Measurements from ENCODE around the gene LIPA. TPM values are rescaled to one million over a fixed set of nuclear protein-coding genes. Genes with fewer than 3 reads are reported as not detected.
A peak's percentile ranks its signal among the peaks of the same experiment; 100 is the strongest.

Gene LIPA
- total and polyA plus RNA-seq, 9 of the 15 experiments (the other 6 are each of a cell fraction or from before 2014, with no cell fraction given): 0.07 to 0.40 (median 0.15) TPM; not detected in 1

DNA sequence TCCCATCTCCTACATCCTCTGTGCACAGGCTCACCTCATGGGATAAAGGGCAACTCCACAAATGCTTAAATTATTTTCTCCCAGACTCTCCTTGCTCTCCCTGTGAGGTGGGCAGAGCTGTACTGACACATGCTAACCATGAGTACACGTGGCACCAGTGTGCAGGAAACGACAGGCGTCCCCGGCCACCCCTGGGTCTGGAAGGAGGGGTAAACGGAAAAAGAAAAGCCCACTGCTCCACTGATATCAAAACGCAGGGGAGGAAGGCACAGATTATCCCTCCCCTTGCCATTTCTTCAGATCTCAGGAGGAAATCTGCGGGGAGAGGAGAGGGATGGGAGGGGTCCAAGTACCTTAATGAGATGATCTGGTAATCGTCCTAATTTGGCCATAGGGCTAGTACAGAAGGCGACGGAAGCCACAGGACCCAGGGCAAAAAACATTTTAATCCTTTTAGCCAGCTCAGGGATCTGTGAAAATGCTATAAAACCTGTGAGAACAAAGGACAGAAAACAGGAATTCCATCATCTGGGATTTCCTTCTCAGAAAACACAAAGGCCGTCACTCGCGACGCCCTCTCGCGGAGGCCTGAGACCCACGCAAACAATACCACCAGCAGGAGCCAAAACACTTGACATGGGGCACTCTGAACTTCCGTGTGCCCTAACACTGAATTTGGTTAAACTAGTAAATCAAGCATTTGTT lies 26.7 kb downstream of the LIPA start:
- CTCF ChIA-PET (ENCODE audit: low intra/inter-chr PET ratio): no interaction called here
- no peak overlapping the region for H3K27ac ChIP-seq (ENCODE audit: extremely low read depth, low read depth, low read length)
- H3K4me3 ChIP-seq: no peak overlapping the region
- H3K27me3 ChIP-seq (ENCODE audit: control insufficient read depth in 2 of 2, insufficient read depth in 2 of 2, low read length in 2 of 2): peaks cover 0 to 2% of the 10 kb centered on the region in 2 experiments; a peak in 1 of 5 replicates
- TF ChIP-seq EP400 (IDR thresholded peaks at IDR 0.05): no peak
- no peak for TF ChIP-seq ZC3H11A (IDR thresholded peaks at IDR 0.05; ENCODE audit: low read depth, low read length)
- TF ChIP-seq, protein P1, sequence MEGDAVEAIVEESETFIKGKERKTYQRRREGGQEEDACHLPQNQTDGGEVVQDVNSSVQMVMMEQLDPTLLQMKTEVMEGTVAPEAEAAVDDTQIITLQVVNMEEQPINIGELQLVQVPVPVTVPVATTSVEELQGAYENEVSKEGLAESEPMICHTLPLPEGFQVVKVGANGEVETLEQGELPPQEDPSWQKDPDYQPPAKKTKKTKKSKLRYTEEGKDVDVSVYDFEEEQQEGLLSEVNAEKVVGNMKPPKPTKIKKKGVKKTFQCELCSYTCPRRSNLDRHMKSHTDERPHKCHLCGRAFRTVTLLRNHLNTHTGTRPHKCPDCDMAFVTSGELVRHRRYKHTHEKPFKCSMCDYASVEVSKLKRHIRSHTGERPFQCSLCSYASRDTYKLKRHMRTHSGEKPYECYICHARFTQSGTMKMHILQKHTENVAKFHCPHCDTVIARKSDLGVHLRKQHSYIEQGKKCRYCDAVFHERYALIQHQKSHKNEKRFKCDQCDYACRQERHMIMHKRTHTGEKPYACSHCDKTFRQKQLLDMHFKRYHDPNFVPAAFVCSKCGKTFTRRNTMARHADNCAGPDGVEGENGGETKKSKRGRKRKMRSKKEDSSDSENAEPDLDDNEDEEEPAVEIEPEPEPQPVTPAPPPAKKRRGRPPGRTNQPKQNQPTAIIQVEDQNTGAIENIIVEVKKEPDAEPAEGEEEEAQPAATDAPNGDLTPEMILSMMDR (IDR thresholded peaks at IDR 0.05 in 2 of 3, conservative IDR thresholded peaks at IDR 0.05 in 1 of 3; ENCODE audit: insufficient read depth in 2 of 3, low read depth in 1 of 3, low read length in 3 of 3): peak; percentile 29 to 37 (median 32); a peak in 3 of 6 replicates
- TF ChIP-seq FOXP1 (CRISPR knock-in tag; IDR thresholded peaks at IDR 0.05): no peak
- no peak for TF ChIP-seq ZNF778 (CRISPR knock-in tag; IDR thresholded peaks at IDR 0.05)
- no peak for ATAC-seq
- peak in 1 of 4 experiments; percentile 7 for DNase-seq (ENCODE audit: extremely low read depth in 1 of 4, low spot score in 3 of 4)
- H3K79me2 ChIP-seq (ENCODE audit: control insufficient read depth, insufficient read depth, low read length): no peaks in the 10 kb centered on the region
- H2AFZ ChIP-seq (ENCODE audit: low read depth, low read length): 0 out of 2 replicates have a peak overlapping the region, but pooled peaks have one; percentile 32
- POLR2A ChIA-PET: no interaction called here
- in situ Hi-C loops (cut with MboI): loop anchor here (5.0 kb wide), 1 partner anchor 283 kb away; no protein-coding TSS in a partner anchor
- no peaks in the 10 kb centered on the region for H3K36me3 ChIP-seq (ENCODE audit: control insufficient read depth, insufficient read depth, low read length)
- intact Hi-C loops (cut with micrococcal nuclease): no loop called here
- no peaks in the 10 kb centered on the region for H3K9me1 ChIP-seq (ENCODE audit: control insufficient read depth, insufficient read depth, low read length)
- FAIRE-seq: no peak
- 2% methylated on average over 11 of the region's 18 CpGs for WGBS (ENCODE audit: insufficient coverage, low coverage, missing lambda C conversion rate)
- BruUV-seq (replicated peaks): no TSS peak
- no peaks in the 10 kb centered on the region for H3K9me3 ChIP-seq (replicated peaks; ENCODE audit: control insufficient read depth, insufficient read depth, low read depth, low read length)
- no peaks in the 10 kb centered on the region for H4K20me1 ChIP-seq (replicated peaks; ENCODE audit: control insufficient read depth, insufficient read depth, low read length)
- no peak overlapping the region for H3K9ac ChIP-seq (ENCODE audit: insufficient read depth in 1 of 2, low read depth in 2 of 2, low read length in 2 of 2)
- no peak overlapping the region for H3K4me2 ChIP-seq (ENCODE audit: insufficient read depth, low read length)
- no peaks in the 10 kb centered on the region for H3K4me1 ChIP-seq (replicated peaks in 1 of 2; ENCODE audit: control insufficient read depth in 2 of 2, insufficient read depth in 2 of 2, low read length in 2 of 2)

Measured in K562 (cell line).